ENCODE measurements around the gene SYTL3.

The SYTL3 gene

GRCh38 chr6:158764926-158765325, 115.1 kb downstream of the SYTL3 start:
- Histone ChIP-seq H3K4me1 (ENCODE audit: control insufficient read depth, low read length) (no peaks in the 10 kb centered on the region), H3K27me3 (ENCODE audit: control insufficient read depth, low read length) (no peaks in the 10 kb centered on the region), H3F3A (ENCODE audit: control insufficient read depth, insufficient read depth) (peaks cover 71% of the 10 kb centered on the region), H3K9me3 (ENCODE audit: control insufficient read depth, insufficient read depth, low read length) (no peaks in the 10 kb centered on the region), H3K27ac (ENCODE audit: low read depth, low read length) (no peak overlapping the region), H3K36me3 (ENCODE audit: control insufficient read depth, low read length) (peaks cover 56% of the 10 kb centered on the region), H3K9me2 (replicated peaks; ENCODE audit: control insufficient read depth, low read length) (no peaks in the 10 kb centered on the region), H3K4me3 (ENCODE audit: low read length) (no peak overlapping the region), H4K20me1 (ENCODE audit: control insufficient read depth, insufficient read depth, low read depth, low read length) (peaks cover 14% of the 10 kb centered on the region), H3K4me2 (ENCODE audit: low read length) (no peak overlapping the region), H3K79me2 (ENCODE audit: control insufficient read depth, low read length) (no peaks in the 10 kb centered on the region)
- no peak for TF ChIP-seq EZH2phosphoT487 (IDR thresholded peaks at IDR 0.05; ENCODE audit: borderline replicate concordance, low read length)
- TF ChIP-seq CTCF (IDR thresholded peaks at IDR 0.05; ENCODE audit: low read depth, low read length, poor library complexity, severe bottlenecking) = no peak

GRCh38 chr6:158765499-158766068, 115.7 kb downstream of the SYTL3 start:
- Histone ChIP-seq H3K4me3 (ENCODE audit: low read length) (no peak overlapping the region), H3K27ac (ENCODE audit: low read depth, low read length) (no peak overlapping the region), H3K4me1 (ENCODE audit: control insufficient read depth, low read length) (no peaks in the 10 kb centered on the region), H4K20me1 (ENCODE audit: control insufficient read depth, insufficient read depth, low read depth, low read length) (peaks cover 14% of the 10 kb centered on the region), H3F3A (ENCODE audit: control insufficient read depth, insufficient read depth) (peaks cover 72% of the 10 kb centered on the region), H3K9me3 (ENCODE audit: control insufficient read depth, insufficient read depth, low read length) (no peaks in the 10 kb centered on the region), H3K36me3 (ENCODE audit: control insufficient read depth, low read length) (peaks cover 63% of the 10 kb centered on the region), H3K4me2 (ENCODE audit: low read length) (no peak overlapping the region), H3K9me2 (replicated peaks; ENCODE audit: control insufficient read depth, low read length) (no peaks in the 10 kb centered on the region), H3K27me3 (ENCODE audit: control insufficient read depth, low read length) (no peaks in the 10 kb centered on the region), H3K79me2 (ENCODE audit: control insufficient read depth, low read length) (no peaks in the 10 kb centered on the region)
- no peak for TF ChIP-seq CTCF (IDR thresholded peaks at IDR 0.05; ENCODE audit: low read depth, low read length, poor library complexity, severe bottlenecking)
- no peak for TF ChIP-seq EZH2phosphoT487 (IDR thresholded peaks at IDR 0.05; ENCODE audit: borderline replicate concordance, low read length)

DNA sequence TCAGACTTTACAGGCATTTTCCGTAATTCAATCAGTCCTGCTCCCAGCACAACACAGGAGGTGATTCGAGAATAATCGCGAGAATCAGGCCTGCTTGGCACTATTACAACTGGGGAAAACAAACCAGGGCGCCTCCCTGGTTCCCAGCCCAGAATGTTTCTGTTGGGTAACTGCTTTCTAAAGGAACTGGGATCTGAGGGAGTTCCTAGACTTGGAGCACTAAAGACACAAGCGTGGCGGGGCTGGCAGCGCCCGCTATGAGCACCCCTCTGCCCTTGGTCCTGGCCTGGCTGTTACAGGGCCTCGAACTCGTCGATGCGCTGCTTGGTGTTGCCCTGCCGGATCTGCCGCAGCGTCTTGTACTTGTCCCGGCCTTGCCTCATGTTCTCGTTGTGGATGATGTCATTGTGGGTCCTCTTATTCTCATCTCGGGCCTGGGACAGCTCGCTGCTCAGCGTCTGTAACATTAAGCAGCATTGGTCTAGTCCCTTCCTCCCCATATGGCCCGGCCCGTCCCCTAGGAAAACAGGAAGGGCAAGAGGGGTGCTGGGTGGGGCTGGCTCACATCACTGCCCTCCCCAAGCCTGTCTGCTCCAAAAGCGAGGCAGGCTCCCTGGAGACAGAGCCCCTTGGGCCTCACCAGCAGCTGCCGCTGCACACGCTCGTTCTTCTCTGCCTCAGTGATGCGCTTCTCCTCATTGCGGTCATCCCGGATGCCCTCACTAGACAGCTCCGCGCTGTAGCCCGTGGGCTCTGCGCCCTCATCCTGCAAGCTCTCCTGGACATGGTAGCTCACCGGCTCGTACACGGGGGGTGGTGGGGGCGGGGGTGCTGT, 117.0 kb downstream of the SYTL3 start:
- Histone ChIP-seq H3K4me2 (ENCODE audit: low read length) (no peak overlapping the region), H3K9me2 (replicated peaks; ENCODE audit: control insufficient read depth, low read length) (no peaks in the 10 kb centered on the region), H3F3A (ENCODE audit: control insufficient read depth, insufficient read depth) (peaks cover 74% of the 10 kb centered on the region), H3K79me2 (ENCODE audit: control insufficient read depth, low read length) (no peaks in the 10 kb centered on the region), H4K20me1 (ENCODE audit: control insufficient read depth, insufficient read depth, low read depth, low read length) (peaks cover 14% of the 10 kb centered on the region), H3K4me1 (ENCODE audit: control insufficient read depth, low read length) (no peaks in the 10 kb centered on the region), H3K27me3 (ENCODE audit: control insufficient read depth, low read length) (no peaks in the 10 kb centered on the region), H3K27ac (ENCODE audit: low read depth, low read length) (no peak overlapping the region), H3K4me3 (ENCODE audit: low read length) (no peak overlapping the region), H3K36me3 (ENCODE audit: control insufficient read depth, low read length) (peaks cover 75% of the 10 kb centered on the region), H3K9me3 (ENCODE audit: control insufficient read depth, insufficient read depth, low read length) (no peaks in the 10 kb centered on the region)
- TF ChIP-seq EZH2phosphoT487 (IDR thresholded peaks at IDR 0.05; ENCODE audit: borderline replicate concordance, low read length) = no peak
- TF ChIP-seq CTCF (IDR thresholded peaks at IDR 0.05; ENCODE audit: low read depth, low read length, poor library complexity, severe bottlenecking) = no peak

Measured in DOHH2 (cell line).